GM10266 (cell line): ENCODE data around the gene AIFM3.
A peak's percentile ranks its signal among the peaks of the same experiment; 100 is the strongest.
"Not testable (repeated sequence)": the region's sequence is repeated elsewhere in the genome, so short reads cannot be mapped to it uniquely, and the experiment has no call there.

Experiments used
- DNase-seq: peaks from one replicate; pipeline ENCODE4 v3.0.0; 2012; ENCODE audit errors: extremely low spot score
- TF ChIP-seq, protein P1 (sequence below): IDR thresholded peaks from 2 replicates; pipeline ENCODE4 v1.5.1; 2012; ENCODE audit warnings: mild to moderate bottlenecking, low read depth; ENCODE audit not compliant: control insufficient read depth, insufficient read depth; ENCODE audit errors: missing control alignments

The AIFM3 gene

DNA sequence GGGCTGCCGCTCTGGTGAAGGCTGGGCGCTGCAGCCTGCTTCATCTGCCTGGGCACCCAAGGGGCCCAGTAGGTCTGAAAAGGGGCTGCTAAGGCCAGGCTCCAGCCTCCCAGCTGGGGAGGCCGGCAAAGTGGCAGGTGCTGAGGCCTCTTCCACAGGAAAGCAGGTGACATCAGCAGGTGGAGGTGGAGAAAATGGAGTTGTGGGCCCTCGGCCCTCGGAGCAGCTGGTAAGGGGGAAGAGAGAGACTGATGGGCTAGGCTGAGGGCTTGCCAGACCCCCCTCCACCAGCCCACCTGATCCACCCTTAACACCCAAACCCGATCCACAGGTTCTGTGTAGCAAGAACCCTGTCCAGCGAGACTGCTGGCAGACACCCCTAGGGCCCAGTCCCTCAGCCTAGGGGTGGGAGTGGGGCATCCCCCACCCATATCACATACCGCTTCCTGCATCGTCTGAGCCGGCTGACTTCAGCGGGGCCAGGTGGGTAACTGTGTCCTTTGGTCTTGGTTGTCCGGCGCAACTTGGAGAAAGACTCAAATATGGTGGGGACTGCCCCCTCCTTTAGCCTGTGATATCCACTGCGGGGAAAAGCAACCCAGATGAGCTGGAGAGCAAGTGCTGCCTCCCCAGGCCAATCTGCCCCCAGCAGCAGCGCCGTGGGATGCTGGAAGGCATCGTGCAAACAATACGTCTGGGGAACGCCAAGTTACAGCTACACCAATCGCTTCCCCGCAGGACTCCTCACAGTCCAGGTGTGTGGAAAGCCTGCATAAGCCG, 33.3 kb downstream of the AIFM3 start:
- TF ChIP-seq, protein P1, sequence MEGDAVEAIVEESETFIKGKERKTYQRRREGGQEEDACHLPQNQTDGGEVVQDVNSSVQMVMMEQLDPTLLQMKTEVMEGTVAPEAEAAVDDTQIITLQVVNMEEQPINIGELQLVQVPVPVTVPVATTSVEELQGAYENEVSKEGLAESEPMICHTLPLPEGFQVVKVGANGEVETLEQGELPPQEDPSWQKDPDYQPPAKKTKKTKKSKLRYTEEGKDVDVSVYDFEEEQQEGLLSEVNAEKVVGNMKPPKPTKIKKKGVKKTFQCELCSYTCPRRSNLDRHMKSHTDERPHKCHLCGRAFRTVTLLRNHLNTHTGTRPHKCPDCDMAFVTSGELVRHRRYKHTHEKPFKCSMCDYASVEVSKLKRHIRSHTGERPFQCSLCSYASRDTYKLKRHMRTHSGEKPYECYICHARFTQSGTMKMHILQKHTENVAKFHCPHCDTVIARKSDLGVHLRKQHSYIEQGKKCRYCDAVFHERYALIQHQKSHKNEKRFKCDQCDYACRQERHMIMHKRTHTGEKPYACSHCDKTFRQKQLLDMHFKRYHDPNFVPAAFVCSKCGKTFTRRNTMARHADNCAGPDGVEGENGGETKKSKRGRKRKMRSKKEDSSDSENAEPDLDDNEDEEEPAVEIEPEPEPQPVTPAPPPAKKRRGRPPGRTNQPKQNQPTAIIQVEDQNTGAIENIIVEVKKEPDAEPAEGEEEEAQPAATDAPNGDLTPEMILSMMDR, result no peak
- no peak for DNase-seq

DNA sequence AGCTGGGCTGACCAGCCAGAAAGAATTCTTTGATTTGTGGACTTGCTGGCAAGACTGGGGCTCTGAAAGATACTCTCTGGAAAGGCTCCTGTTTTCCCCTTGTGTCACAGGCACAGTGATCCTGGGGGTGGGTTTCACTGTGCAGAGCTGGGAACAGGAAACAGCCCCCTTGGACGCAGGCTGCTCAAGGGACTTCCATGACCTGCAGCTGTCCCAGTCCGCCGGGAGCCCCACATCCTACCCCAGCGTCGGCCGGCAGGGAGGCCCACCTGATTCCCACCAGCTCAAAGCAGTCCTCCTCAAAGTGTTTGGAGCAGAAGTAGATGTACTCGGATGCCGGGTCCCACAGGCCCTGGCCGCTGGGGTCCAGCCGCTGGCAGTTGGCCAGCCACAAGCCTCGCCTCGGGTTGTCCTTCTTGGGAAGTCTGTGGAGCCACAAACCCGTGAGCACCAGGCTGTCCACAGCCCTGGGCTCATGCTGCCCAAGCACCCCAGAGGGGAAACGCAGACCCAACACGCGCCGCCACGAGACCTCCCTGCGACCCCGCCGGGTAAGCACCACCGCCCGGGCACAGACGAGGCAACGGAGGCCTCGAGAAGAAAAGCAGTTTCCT, 34.0 kb downstream of the AIFM3 start:
- TF ChIP-seq, protein P1, result no peak

DNA sequence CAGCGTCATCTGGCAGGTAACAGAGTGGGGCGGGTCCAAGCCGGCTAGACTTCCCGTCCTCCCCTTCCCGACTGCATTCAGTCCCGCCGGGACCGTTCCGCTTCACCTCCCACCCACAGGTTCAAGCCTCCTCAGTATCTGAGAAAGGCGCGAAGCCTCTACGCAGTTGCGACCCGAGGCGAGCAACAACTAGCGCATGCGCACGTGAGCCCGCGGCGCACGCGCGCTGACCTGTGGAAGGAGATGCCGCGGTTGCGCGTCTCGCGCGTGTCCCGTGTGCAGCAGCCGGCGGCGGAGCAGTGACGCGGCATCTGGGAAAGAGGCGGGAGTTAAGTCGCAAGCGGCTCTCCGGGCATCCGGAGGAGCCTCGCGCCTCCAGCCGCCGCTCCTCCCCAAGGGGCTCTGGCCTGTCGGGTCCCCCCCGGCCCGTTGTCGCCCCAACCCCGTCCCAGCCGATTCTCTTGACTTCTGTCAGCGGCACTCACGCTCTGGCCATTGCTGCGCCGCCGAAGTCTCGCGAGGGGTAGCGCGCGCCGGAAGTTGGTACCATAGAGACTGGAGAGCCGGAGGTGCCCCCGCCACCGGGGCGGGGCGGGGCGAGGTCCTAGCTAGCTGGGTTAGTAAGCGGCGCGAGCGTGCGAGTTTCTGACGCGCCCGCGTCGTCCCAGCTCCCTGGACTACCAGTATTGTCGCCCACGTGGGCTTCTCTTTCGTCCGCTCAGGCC, 34.7 kb downstream of the AIFM3 start, which contains the start of gene THAP7:
Gene THAP7 (minus strand): TSS at position 518 of the 725 bp plus-strand sequence. CDS start 207 bp downstream, at position 311.
- TF ChIP-seq, protein P1, result no peak
- peak; percentile 94 for DNase-seq

More for the DNA sequence above, 34.0 kb downstream of the AIFM3 start:
- DNase-seq, result no peak

DNA sequence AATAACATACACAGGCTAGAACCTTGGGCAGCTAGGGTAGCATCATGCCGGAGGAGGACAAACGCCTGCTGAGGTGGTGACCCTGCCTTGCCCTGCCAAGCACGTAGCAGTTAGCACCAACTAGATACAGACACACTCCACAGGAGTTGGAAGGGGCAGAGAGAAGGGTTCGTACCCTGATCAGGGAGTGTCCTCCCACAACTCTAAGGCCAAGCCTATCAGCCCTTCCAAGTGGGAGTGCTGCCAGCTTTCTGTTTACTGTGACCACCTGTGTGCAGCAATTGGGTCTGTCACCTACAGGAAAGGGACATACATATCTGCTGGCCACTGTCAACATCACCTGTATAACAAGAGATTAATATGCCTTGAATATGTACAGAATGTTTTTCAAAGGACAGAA, 36.7 kb downstream of the AIFM3 start:
- TF ChIP-seq, protein P1, result no peak
- DNase-seq, result no peak

DNA sequence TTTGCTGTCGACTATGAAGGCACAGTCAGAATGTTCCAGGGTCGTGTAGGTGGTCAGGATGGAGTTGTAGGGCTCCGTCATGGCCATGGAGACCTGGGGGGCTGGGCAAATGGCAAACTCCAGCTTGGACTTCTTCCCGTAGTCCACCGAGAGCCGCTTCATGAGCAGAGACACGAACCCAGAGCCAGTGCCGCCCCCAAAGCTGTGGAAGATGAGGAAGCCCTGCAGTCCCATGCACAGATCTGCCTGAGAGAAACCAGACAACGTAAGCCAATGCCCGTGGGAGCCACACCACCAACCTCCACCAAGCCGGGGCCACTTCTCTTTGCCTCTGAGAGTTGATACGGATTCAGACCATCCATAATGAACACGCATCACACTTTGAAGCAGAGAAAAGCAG, 42.2 kb downstream of the AIFM3 start:
- not testable (repeated sequence) for DNase-seq

DNA sequence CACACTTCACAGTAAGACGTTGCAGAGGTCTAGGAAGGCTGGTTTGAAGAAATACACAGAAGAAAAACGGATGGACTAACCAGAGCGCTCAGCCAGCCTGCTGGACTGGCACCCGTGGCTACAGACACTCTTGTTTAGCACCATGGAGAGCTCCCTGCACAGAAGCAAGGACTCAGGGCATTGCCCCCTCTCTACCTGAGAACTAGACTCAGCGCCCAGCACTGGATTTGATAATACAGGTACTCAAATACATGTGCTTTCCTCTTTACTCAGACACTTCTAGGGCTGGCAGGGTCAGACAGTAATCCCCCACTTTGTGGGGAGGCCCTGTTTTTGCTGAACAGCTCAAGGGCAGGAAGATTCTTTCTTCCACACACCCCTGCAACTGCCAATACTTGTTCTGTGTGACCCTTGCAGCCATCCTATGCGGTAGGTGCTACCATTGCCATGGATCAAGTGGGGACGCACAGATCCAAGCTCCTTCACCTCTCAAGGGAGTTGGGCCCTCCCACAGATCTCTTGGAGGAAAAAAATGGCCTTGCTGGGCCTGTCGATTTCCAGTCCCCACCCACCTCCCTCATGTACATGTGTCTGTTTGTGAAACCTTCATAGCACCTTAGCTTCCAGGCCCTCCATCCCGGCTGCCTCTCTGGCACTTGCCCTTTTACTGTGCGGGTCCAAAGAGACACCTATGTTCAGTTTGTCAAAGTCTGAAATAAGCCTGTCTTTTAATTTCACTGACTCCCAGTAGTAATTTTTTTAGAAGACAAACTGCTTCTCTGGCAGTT, 42.8 kb downstream of the AIFM3 start:
- DNase-seq, result no peak
- TF ChIP-seq, protein P1, result no peak
